IPS DF 19.7 (cell line): ENCODE data around the gene KRT4.

Experiments
- DNase-seq: peaks from one replicate; pipeline ENCODE4 v3.0.0-alpha.2; 2013; ENCODE audit warnings: low read depth, low spot score

The KRT4 gene

DNA sequence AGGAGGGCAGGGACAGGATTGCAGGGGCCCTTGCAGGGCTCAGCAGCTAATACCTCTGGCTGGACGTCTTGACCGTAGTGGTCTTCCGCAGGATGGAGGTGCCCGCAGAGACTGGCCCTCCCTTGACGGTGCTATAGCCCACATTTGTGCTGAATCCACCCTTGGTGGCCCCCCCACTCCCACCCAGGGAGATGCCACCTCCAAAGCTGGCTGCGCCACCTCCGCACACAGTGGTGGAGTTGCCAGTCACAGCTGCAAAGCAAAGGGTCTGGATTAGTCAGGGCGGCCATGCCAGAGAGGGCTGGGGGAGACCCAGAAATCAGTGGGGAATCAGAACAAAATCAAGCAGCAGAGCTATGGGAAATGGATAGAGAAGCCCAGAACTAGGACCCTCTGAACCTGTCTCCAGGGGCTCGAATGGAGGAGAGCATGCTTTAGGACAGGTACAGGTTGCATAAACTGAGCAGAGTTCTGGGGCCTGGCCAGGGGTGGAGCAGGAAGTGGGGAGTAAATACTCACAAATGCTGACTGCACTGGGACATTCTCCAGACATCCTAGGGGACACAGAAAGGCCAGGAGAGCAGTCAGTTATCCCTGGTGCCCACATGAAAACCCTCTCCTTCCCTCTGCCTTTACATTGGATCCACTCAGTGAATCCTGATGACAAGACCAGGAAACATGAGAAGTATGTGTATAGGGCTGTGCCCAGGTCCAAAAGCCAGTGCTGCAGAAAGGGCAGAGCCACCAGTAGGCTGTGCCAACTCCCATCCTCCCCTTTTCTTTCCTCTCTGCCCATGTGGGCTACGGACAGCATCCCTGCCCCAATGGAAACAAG, 8.1 kb upstream of the KRT4 start:
- DNase-seq, result no peak

DNA sequence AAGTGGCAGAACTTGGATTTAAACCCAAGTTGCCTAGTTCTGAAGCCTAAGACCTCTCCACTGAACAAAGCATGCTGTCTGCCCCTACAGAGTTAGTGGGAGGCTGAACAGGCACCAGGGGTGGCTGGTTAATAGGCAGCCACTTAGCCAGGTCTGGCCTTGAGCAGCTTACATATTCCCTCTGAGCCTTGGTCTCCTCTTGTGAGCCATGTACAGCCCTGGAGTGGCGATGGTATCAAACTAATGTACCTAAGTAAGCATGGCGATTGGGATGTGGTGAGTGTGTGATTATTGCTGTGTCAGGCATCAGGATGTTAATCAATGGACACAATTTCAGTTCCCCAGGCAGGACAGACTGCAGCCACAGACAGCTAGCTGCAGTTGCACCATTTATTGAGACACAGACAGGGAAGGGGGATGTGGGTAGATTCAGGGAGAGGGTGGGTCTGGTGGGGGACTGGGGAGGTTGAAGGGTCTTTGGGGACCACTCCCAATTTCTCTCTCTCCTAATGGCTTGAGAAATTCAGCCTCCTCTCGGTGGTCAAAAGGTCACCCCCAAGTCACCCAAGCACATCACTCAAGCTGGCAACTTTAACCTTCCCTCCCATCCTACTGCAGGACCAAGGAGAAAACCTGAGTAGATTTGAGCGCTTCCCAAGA, 7.3 kb upstream of the KRT4 start:
- DNase-seq, result no peak

DNA sequence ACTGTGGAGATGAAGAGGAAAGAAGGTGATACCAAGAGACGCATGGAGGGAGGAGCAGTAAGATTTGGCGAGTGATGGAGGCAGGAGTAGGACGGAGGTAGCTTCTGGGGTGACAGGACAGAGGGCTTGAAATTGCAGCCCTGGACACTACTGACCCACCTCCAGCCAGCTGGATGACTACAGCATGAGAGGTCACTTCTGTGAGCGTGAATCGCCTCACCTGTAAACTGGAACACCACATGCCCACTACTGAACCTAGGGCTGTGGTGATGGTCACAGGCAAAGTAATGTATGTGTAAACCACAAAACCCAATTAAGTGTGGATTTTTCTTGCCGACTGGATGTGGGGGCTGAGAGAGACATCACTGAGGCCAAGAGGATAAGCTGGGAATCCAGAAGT, 6.6 kb upstream of the KRT4 start:
- no peak for DNase-seq

DNA sequence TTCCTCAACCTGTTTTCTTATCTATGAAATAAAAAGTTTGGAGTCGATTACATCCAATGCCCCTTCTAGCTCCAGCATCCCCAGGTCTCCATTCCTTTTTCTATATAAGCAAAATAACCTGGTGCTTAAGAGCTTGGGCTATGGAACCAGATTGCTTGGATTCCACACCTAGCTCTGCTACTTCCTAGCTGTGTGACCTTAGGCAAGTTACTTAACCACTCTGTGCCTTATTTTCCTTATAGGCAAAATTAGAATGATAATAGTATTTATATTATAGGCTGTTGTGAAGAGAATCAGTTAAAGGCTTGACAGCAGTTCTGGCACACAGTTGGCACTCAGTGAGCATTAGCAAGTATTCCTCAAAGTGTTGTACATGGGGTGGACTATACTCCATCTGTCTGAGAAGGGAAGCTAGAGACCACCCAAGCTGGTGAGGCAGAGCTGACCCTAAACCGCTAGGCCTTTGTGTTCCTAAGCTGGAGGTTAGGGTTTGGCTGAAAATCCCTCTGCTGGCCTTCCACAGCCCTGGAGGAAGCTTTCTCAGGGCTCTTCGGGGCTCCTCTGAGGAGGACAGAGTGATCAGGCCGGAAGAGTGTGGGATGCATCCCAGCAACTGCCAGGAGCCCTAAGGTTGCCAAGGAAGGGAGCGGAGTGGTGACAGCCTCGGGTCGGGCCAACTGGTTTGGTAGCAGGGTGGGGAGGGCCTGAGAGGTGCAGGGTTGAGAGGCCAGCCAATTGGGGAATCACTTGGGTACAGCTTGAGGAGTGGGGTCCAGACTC, 6.0 kb upstream of the KRT4 start:
- DNase-seq, result no peak

DNA sequence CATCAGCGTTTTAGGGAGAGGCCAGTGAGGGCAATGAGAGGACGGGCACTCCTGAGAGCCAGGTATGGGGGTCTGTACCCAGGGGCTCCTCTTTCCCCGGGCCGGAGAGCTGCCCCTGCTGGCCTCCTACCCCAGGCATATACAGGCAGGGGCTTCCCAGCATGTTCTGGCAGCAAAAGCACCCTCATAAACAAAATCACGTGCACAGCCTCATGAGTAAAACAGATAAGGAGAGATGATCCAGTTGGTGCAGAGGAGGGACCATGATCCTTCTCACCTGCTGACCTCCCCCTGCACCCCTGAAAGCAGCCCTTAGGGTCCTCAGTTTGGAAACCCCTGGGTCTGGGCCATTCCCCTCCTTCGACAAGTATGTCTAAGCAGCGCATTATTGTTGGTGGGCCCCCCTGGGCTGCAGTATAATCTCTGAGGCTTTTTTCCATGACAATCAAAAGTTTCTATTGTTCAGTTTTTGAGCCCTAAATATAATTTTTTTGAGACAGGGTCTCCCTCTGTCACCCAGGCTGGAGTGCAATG, 5.0 kb upstream of the KRT4 start:
- no peak for DNase-seq

DNA sequence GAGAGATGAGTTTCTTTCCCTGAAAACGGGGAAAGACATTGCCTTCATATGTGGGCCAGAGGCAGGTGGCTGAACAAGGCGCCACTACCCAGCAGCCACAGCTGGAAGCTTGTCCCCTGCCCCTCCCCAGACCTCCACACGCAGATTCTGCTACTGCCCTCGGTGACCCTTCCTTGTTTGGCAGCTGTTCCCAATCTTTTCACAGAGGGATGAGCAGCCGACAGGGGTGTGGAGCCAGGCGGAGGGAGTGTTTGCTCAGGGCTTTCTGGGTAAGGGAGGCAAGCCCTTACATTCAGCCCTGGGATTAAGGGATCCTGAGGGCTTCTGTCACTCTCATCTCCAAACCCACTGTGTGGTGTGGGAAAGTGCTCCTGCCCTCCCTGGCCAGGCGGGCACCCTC, 4.5 kb upstream of the KRT4 start:
- DNase-seq, result no peak

DNA sequence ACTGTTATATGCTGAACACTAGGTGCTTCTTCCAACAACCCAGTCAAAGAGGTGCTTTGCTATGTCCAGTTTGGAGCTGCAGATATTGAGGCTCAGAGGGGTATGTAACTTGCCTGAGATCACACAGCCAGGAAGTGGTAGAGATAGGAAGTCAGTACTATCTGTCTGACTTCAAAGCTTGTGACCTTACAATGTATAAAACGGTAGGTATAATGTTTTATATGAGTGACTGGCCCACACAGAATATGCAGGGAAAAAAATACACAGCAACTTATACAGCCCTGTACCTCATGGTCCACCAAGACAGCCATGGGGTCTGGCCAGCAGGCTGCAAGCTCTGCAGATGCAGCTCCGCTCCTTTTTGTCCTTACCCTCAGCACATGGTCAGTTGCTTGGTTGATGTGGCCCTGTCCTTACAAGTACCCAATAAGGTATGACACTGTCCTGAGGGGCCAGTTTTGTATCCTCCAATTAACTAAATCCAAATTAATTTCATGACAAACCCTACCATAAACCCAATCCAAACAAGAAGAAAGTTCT, 3.9 kb upstream of the KRT4 start:
- DNase-seq, result no peak

DNA sequence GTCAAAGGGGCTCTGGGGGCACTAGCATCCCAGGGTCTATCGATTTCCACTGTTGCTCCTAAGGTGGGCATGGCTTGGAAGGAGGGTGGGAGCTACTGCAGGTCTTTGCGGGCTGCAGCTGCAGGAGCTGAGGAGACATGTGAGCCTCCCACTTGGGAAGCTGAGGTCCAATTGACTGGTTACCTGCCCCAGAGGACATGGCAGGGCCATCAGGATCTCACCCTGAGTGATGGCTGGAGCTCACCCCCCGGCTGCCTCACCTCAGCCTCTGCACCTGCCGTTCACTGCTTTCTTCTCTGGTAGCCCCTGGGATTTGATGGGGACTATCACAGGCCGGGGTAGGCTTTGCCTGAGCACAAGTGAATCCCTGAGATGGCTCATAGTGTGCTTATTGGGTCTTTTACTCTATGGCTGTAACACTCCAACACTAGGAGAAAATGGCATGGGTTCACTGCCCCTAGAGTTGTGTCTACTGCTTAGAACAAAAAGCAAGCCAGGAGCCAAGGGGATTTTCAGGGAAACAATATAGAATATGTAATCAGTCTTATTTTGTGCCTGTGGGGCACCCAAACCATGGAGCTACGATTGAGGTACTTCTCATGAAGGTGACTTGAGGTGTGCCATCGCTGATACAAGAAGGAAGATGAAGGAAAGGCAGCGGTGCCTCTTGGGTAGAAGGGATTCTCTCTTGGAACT, 3.2 kb upstream of the KRT4 start:
- no peak for DNase-seq

DNA sequence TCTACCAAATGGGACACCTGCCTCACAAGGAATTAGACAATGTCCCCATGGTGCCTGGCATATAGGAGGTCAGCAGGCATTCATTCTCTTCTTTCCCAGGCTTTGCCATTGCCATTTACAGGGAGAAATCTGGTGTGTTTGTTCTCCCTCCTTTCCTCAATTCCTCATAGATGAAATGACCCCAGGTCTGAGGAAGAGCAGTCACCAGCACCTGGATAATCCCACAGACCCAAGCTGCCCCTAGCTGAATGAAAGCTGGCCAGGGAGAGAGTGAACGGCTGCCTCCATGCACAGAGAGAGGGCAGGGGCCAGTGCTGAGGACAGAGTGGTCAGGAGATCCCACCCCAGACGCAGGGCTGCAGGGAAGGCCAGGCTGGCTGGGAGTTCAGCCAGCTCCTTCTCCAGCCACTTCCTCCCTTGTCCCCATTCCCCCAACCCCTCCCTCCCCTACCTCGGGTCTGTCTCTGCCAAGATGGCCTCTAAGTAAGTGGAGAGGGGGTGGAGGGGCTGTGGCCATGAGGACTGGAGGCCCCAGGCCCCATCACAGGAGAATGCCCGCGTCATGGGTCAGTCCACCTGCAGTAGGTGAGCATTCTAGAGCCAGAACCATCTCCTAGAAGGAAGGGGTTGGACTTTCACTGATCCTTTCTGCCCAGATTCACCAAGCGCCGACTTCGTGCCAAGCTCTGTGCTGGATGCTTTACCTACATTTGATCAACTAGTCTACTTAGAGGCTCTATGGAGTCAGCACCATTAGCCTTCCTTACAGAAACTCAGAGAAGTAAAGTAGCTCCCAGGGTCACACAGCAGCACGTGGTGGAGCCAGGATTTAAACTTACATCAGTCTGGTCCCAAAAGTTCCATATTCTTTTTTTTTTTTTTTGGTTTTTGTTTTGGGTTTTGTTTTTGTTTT, 2.0 kb upstream of the KRT4 start:
- DNase-seq, result no peak

DNA sequence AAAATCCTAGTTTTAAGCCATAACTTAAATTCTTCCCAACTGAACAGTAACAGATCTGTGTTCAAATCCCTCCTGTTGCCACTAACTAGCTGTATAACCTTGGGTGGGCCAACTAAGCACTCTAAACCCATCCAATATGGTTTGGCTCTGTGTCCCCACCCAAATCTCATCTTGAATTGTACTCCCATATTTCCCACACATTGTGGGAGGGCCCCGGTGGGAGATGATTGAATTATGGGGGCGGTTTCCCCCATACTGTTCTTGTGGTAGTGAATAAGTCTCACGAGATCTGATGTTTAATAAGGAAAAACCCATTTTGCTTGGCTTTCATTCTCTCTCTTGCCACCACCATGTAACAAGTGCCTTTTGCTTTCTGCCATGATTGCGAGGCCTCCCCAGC, 1.2 kb upstream of the KRT4 start:
- DNase-seq, result no peak

DNA sequence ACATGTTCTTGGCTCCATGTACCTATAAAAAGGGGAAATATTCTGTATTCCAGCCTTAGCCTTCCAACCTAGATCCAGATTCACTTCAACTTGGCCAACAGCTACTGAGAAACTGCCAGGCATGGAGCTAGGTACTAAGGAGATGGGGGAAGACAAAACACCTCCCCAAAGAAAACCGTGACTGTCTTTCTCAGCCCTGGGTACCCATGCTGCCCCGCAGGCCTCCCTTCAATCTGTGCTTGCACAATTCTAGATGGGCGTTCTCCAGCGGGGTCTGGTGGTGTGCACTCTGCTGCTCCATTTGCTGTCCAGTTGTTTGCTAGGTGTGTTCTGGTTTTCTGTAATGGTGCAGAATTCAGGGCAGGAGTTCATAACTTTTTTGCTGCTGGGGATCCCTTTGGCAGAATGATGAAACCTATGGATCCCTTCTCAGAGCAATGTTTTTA, 817 bp upstream of the KRT4 start:
- DNase-seq, result no peak

DNA sequence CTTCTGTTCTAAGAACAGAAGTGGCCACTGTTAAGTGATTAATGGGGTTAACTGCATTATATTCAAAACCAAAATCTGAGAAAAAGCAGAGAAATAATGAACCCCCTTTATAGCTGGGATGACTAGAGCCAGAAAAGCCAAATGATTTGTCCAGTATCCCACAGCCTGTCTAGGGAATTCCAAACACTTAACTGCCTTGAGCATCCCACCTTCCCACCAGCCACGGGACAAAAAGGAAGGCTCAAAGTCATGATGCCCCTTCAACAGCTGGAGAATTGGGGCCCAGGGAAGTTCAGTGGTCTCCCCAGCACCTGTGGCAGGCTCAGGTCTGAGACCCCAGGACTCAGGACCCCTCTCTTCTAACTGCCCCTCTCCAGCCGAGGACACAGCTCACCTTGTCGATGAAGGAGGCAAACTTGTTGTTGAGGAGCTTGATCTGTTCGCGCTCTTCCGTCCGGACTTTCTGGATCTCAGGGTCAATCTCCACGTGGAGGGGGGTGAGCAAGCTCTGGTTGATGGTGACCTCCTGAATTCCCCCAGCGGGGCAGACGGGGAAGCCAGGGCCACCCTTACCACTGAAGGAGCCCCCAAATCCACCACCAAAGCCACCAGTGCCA, 605 bp downstream of the KRT4 start:
- DNase-seq, result no peak

DNA sequence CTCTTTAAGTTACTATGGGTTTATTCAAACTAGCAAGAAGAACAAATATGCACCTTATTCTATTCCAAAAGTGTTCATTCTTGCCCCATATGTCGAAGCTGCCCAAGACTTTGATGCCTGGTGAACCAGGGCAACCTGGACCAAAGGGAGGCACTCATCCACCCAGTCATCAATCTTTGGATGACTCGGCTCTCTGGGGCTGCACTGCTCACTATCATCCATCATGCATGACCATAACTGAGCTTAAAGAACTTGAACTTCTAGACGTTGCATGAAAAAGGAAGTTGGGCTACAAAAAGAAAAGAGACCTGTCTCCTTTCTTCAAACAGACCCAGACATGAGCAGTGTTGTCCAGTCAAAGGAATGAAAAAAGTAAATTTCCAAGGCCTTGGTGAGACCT, 1.2 kb downstream of the KRT4 start:
- DNase-seq, result no peak

DNA sequence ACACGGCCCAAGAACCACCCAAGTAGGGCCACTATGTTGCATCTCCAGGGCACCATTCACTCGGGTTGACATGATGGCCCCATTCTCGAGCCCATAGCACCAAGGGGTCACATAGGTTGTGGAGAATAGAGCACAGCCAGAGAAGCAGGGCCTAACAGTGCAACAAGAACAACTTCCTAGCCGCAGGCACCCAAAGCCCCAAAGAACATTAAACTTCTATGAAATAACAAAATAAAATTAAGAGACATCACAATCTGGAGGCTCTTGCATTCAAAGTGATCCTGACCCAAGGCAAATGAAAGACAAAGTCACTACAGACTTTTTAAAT, 1.9 kb downstream of the KRT4 start:
- no peak for DNase-seq

DNA sequence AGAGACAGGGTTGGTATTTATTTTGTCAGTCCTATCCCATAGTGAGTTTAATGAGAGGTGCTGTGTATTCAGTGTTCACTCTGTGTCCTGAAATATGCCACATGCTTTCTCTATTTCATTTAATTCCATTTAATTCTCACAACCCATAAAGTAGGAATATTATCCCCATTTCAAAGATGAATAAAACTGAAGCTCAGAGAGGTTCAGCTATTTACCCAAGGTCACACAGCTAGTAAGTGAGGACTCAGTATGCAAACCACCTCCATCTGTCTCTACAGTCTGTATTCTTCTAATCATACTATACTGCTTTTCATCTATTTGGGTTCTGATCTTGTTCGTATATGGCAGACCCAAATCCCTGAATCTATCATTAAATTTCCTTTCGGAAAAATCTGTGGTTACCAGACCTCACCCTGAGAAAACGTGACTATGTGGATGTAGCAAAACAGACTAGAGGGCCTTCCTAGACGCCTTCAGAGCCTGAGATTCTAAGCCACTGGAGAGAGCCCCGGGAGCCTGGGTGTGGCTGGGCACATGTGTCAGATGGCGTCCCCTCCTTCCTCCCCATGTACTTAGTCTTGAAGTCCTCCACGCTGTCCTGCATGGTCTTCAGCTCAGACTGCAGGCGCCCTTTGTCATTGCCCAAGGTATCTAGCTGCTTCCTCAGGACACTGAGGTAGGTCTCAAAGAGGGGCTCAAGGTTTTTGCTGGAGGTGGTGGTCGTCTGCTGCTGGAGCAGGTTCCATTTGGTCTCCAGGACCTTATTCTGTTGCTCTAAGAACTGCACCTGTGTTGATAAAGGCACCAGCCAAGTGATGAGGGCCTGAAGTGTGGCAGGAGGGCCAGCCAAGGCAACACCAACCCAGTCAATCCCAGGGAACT, 2.5 kb downstream of the KRT4 start:
- DNase-seq, result no peak

DNA sequence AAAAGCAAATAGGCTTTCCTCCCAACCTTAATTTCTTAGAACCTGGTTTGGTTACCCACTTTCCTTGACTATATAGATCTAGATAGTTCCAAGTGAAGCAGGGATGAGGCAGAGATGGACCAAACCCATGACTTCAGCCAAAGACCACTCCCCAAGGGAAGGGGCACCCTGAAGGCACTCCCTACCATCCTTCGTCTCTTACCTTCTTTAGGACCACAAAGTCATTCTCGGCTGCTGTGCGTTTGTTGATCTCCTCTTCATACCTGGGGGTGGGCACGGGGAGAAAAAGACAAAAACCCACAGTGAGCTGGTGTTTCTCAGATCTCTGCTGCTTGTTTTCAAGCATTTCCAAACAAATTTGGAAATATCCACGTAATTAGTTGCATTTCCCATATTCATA, 3.4 kb downstream of the KRT4 start:
- DNase-seq, result no peak

DNA sequence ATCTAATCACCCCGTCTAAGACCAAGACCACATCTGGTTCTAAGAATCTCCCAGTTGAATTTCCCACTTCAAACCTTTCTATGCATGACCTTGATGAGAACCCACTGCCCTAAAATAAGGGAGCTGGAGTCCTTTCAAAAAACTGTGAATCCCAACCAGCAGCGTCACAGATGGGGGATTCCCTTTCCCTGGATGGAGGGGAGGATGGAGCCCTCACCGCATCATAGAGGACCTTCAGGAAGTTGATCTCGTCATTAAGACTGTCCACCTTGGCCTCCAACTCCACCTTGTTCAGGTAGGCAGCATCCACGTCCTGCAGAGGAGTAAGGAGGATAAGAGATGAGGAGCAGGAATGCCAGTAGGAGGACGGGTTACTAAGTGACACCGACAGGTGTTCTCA, 4.8 kb downstream of the KRT4 start:
- DNase-seq, result no peak

DNA sequence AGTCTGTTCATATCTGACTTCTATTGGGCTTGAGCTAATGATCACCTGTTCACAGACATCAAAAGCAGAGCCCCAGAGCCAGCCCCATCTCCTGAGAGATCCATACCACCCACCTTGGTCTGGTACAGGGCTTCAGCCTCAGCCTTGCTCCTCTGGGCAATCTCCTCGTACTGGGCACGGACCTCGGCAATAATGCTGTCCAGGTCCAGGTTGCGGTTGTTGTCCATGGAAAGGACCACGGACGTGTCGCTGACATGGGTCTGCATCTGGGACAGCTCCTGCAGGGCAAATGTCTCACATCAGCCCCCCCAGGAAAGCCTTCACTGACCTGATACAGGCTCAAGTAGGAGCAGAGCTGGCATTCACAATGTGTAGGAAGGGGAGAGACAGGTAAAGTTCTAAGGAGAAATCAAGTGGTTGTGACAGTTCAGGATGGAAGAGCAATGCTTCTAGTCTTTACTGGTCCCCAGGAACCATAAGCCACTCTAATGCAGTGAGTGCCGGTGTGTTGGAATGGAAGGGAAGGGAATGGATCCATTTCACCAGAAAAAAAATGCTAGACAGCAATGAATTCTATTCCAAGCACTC, 5.2 kb downstream of the KRT4 start:
- no peak for DNase-seq
